ENCODE measurements around the gene GATM.
"Not testable (repeated sequence)": the region's sequence is repeated elsewhere in the genome, so short reads cannot be mapped to it uniquely, and the experiment has no call there.

GATM gene

GRCh38 chr15:45387380-45388007 is 9.2 kb upstream of the GATM start:
- DNase-seq: no peak

- DNase-seq: no peak
Observed at GRCh38 chr15:45386974-45387373, 8.6 kb upstream of the GATM start.

- no peak for DNase-seq
Observed at GRCh38 chr15:45386420-45386819, 8.1 kb upstream of the GATM start.

GRCh38 chr15:45385590-45385989 is 7.2 kb upstream of the GATM start:
- DNase-seq: no peak

- no peak for DNase-seq
Observed at GRCh38 chr15:45384700-45385099, 6.4 kb upstream of the GATM start.

GRCh38 chr15:45378913-45379262 is 544 bp upstream of the GATM start:
- DNase-seq: no peak

- no peak for DNase-seq
Observed at GRCh38 chr15:45377609-45378148, 665 bp downstream of the GATM start.

GRCh38 chr15:45376967-45377608 is 1.3 kb downstream of the GATM start:
- no peak for DNase-seq

GRCh38 chr15:45376300-45376928 is 1.9 kb downstream of the GATM start:
- DNase-seq: no peak

- DNase-seq: no peak
Observed at GRCh38 chr15:45375836-45376235, 2.5 kb downstream of the GATM start.

GRCh38 chr15:45373976-45374375 is 4.4 kb downstream of the GATM start:
- DNase-seq: no peak

GRCh38 chr15:45372041-45372995 is 6.0 kb downstream of the GATM start:
- no peak for DNase-seq

- DNase-seq: no peak
Observed at GRCh38 chr15:45371546-45371945, 6.8 kb downstream of the GATM start.

- not testable (repeated sequence) for DNase-seq
Observed at GRCh38 chr15:45370042-45370441, 8.3 kb downstream of the GATM start.

- not testable (repeated sequence) for DNase-seq
Observed at GRCh38 chr15:45367222-45367621, 11.1 kb downstream of the GATM start.

GRCh38 chr15:45364271-45364670 is 14.1 kb downstream of the GATM start:
- no peak for DNase-seq

- DNase-seq: no peak
Observed at GRCh38 chr15:45363801-45364200, 14.5 kb downstream of the GATM start.

- no peak for DNase-seq
Observed at GRCh38 chr15:45363334-45363733, 15.0 kb downstream of the GATM start.

GRCh38 chr15:45362419-45362818 is 15.9 kb downstream of the GATM start:
- no peak for DNase-seq

- no peak for DNase-seq
Observed at GRCh38 chr15:45361878-45362277, 16.5 kb downstream of the GATM start.

- no peak for DNase-seq
Observed at GRCh38 chr15:45355860-45356259, 22.5 kb downstream of the GATM start.

GRCh38 chr15:45354711-45355110 is 23.6 kb downstream of the GATM start:
- no peak for DNase-seq

GRCh38 chr15:45351227-45351626 is 27.1 kb downstream of the GATM start:
- no peak for DNase-seq
